Suppressor macrophage (primary cell): ENCODE results near the gene AIF1L.
"Not testable (repeated sequence)": the region's sequence is repeated elsewhere in the genome, so short reads cannot be mapped to it uniquely, and the experiment has no call there.

Experiments
- DNase-seq, 4 experiments: peaks; one replicate each; pipeline ENCODE4 v3.0.0-alpha.2; 2020 to 2022

The AIF1L gene

DNA sequence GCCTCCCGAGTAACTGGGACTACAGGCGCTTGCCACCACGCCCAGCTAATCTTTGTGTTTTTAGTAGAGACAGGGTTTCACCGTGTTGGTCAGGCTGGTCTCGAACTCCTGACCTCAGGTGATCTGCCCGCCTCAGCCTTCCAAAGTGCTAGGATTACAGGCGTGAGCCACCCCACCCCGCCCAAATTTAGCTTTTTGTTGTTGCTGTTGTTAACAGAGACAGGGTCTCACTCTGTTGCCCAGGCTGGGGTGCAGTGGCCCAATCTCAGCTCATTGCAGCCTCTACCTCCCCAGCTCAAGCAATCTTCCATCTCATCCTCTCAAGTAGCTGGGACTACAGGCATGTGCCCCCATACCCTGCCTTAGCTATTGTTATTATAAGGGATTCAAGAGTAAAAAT is 3.5 kb downstream of the AIF1L start:
- not testable (repeated sequence) for DNase-seq

DNA sequence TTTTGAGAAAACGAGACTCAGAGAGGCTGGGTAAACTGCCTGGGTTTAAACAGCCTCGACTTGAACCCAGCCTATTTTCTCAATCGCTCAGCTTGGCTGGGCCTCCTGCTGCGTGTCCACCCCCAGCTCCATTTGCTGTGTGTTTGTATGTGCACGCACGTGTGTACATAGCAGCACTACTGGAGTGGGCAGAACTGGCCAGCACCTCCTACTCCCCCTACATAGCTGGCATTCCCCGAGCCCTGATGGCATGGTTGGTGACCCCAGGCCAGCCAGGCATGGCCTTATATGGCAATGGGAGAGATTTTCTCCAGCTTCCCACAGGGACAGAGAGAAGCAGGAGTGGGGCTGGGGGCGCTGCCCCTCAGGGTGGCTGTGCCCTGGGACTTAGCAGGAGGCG is 4.1 kb downstream of the AIF1L start:
- DNase-seq: no peak

DNA sequence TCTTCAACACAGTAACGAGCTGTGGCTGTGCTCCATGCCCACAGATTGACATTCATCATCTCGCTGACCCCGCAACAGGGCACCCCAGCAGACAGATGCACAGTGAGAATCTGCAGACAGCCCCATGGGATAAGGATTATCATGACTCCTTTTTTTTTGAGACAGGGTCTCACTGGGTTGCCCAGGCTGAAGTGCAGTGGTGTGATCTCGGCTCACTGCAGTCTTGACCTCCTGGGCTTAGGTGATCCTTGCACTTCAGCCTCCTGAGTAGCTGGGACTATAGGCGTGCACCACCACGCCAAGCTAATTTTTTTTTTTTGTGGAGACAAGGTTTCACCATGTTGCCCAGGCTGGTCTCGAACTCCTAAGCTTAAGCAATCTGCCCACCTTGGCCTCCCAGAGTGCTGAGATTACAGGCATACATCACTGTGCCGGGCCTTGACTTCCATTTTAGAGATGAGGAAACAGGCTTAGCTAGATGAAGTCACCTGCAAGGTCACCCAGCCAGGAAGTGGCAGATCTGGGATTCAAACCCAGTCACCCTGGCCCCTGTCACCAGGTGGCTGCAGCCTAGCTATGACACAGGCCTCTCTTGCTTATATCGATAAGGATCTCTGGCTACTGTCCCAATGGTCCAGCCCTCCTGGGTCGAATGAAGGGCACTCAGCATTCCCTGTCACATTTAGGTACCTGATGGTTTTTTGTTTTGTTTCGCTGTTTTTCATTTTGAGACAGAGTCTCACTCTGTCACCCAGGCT is 5.1 kb downstream of the AIF1L start:
- no peak for DNase-seq

DNA sequence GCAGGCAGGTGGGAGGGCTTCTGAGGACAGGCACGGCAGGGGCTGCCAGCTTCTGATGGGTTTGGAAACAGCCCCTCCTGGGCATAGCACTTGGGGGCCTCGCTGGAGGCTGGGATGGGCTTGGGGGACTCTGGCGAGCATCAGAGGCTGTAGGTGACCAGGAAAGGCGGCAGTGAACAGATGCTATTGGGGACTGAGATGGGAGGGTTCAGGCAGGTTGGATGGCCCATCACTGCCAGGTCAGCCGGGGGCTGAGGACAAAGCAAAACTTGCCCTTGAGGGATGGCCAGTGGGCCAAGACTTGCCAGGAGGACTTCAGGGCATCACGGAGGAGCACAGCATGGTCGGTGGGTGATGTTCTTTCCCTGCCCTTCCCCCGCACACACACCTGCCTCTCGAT is 6.7 kb downstream of the AIF1L start:
- DNase-seq: no peak

DNA sequence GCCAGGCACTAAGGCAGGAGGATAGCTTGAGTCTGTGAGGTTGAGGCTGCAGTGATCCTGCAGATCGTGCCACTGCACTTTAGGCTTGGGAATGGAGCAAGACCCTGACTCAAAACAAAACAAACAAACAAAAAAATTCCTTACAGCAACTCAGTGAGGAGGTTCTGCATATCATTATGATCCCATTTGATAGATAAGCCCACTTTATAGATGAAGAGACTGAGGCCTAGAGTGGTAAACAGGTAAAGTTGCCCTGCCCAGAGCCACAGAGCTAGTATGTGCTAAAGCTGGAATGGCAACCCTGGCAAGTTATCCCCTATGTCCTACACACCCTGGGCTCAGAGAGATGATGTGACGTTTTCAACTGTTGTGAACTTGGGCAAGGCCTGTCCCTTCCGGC is 7.2 kb downstream of the AIF1L start:
- DNase-seq: no peak

DNA sequence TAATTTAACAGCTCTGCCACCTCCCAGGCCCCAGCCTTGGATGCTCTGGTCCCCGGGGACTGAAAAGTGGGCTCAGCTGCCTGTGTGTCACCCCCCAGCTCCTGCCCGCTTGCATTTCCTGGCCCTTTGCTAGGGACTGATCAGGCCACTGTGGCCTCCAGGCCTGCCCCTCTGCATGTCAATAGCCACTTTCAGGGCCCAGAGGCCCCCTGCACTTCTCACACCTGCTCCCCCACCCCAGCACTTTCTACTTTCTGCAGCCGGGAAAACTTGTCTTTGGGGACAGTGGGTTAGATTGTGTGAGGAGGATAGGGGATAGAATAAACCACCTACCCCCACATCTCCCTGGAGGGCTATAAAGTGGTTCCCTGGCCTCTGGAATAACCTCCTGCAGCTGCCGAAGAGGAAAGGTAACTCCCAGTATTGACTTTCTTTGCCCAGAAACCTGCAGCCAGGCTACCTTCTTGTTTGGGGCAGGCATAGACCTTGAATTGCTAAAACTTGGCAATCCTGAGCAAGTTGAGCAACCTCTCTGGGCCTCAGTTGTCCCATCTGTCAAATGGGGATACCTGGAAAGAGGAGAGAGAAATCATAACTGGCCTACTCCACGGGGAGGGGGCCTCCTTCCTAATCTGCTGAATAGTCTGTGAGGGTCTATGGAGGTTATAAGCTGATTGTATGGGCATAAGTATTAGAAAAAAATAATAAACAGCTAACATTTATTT is 7.8 kb downstream of the AIF1L start:
- DNase-seq: no peak

DNA sequence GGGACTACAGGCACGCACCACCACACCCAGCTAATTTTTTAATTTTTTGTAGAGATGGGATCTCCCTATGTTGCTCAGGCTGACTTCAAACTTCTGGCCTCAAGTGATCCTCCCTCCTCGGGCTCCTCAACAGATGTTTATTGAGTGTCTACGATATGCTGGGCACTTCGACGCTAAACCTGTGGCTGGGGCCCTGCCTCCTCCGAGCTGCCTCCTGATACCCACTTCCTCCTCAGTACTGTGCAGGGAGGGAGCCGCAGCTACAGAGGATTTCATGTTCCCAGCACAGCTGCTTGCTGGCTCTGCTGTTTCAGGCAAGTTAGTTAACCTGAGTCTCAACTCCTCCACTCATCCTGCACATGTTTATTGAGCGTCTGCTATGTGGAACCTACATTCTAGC is 9.6 kb downstream of the AIF1L start:
- no peak for DNase-seq

DNA sequence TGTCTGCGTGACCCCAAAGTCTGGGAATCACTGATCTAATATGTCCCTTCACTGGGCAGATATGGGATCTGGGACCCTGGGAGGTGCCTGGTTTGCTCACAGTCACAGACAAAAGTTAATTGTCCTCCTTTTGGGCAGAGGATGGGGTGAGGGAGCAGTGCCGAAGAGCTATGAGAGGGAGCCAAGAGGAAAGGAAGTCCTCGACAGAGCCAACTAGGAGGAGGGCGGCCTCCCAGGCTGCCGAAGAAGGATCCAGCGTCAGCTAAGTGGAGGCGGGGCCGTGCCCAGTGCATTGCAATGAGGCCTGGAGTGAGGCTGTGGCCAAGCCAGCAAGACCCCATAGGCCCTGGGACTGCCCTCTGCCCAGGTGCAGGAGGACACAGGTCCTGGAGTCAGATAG is 11.4 kb downstream of the AIF1L start:
- no peak for DNase-seq

DNA sequence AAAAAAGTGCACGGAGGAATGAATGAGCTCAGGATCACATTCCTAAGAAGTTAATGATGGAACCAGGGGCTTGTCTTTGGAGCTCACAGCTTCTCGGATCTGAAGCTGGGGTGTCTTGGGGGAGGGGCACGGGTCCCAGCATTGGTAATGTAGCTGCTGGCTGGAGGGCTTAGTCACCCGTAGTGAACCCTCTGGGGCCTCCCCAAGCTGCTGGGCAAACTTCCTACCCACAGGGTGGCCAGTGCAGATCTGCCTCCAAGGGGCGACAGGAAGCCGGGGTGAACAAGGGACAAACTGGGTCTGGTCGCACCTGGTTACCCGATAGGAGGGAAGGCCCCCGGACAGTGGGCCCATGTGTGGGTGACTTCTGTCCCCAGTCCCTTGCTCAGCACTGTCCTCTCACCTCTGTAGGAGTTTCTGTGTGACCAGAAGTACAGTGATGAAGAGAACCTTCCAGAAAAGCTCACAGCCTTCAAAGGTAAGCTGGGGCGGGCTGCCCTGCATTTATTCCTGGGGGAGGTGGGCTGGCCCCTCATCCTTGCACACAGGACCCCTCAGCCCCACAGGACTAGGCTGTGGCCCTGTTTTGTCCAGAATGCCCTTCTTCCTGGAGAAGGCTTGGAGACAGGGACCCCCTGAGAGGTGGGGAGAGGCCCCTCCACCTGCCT is 15.0 kb downstream of the AIF1L start:
- DNase-seq: no peak

- no peak for DNase-seq
Measured at GRCh38 chr9:131111854-131112311, 15.6 kb downstream of the AIF1L start.

DNA sequence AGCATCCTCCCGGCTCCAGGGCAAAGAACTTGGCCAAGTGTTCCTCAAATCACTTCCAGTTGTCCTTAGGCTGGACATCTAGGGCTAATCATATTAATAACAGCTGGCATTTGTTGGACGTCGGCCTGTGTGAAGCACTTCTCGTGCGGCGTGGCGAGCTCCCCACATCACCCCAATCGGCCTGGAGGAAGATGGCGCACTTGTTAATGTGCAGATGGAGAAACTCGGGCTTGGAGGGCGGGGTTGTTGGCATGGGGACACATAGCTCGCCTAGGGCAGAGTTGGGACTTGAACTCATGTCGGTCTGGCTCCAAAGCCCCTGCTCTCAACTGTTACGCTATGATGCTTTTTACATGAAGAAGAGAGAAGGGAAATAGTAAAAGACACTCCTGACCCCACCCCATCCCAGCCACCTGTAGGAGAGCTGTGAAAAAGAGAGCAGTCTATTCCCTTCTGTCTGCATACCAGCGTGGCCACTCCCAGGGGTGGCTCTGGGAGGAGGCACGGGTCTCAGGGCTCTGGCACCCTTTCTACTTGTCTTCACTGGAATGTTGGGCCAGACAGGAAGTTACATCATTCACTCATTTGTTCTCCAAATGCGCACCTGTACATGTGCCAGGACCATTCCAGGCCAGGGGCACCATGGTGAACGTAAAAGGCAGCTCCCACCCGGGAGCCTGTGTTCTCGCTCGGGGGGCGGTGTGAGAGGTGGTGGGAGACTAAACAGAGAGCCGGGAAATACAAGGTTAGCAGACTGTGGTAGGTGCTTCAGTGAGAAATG is 16.2 kb downstream of the AIF1L start:
- DNase-seq: no peak

- no peak for DNase-seq
Measured at GRCh38 chr9:131113655-131114054, 17.3 kb downstream of the AIF1L start.

DNA sequence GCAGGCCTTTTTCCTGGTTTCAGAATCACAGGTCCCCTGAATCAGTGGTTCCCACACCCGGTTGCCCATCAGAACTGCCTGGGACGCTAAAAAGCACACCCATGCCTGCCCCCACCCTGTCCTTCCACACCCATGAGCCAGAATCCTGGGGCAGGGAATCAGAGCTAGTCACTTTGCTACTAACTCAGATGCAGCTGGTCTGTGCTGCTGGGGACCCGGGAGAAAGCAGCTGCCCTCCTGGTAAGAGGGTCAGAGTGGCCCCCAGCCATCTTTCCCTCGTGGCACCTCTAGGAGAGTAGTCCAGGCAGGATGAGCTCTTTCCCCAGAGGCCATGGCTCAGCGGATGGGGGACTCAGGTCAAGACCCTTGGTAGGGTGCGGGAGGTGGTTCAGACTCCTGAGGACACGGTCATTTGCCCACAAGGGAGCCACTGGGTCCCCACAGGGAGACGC is 17.8 kb downstream of the AIF1L start:
- DNase-seq: no peak

- DNase-seq: not testable (repeated sequence)
Measured at GRCh38 chr9:131115360-131115742, 19.0 kb downstream of the AIF1L start.

DNA sequence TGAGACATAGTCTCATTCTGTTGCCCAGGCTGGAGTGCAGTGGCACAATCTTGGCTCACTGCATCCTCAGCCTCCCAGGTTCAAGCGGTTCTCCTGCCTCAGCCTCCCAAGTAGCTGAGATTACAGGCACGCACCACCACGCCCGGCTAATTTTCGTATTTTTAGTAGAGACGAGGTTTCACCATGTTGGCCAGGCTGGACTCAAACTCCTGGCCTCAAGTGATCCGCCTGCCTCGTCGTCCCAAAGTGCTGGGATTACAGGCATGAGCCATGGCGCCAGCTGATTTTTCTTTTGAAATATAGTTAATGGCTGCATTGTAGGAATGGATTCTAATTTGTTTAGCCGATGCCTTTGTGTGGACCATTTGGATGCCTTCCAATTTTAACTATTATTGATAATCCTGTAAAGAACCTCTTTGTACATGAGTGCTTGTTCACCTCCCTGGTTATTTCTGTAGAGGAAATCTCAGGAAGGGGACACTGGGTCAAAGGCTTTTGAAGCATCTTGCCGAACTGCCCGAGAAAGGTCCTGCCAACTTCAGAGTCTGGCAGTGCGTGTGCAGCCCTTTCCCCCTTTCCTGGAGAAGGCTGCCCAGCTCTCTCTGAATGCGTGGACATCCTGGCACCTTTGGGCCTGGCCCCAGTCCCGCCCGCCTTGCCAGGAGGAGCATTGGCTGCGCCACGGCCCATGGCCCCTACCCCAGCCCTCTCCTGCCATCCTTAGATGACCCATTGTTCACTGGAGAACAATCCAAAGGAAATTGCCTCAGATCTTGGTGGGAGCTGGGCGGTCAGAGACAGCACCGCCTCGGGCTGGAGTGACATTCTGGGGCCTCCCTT is 20.2 kb downstream of the AIF1L start:
- DNase-seq: no peak

DNA sequence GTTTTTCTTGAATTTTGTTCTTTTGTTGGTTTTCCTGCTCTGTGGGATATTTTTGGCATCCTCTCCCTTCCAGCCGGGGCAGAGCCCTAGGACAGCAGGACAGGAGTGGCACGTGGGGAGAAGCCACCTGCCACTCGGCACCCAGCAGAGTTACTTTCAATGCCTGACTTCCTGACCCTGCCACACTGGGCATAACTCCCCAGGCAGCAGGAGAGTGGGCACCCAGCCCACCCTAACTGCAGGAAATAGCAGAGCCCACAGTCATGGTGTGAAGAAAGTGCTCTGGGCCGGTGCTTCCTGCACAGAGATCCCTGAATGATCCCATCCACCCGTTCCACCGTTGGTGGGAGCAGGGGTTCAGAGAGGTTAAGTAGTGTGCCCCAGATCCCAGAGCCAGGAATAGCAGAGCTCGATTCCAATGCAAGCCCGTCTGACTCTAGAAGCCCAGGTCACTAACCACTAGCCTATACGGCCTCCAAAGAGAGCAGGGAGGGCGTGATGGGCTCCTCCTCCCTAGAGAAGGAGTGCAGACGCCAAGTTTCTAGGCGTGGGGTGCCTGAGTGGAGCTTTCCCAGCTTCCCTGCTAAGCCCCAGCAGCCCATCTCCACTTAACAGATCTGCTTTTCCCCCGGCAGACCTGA is 20.9 kb downstream of the AIF1L start:
- DNase-seq: no peak

- no peak for DNase-seq
Measured at GRCh38 chr9:131117762-131118145, 21.4 kb downstream of the AIF1L start.

- DNase-seq: no peak
Measured at GRCh38 chr9:131119600-131119999, 23.3 kb downstream of the AIF1L start.

DNA sequence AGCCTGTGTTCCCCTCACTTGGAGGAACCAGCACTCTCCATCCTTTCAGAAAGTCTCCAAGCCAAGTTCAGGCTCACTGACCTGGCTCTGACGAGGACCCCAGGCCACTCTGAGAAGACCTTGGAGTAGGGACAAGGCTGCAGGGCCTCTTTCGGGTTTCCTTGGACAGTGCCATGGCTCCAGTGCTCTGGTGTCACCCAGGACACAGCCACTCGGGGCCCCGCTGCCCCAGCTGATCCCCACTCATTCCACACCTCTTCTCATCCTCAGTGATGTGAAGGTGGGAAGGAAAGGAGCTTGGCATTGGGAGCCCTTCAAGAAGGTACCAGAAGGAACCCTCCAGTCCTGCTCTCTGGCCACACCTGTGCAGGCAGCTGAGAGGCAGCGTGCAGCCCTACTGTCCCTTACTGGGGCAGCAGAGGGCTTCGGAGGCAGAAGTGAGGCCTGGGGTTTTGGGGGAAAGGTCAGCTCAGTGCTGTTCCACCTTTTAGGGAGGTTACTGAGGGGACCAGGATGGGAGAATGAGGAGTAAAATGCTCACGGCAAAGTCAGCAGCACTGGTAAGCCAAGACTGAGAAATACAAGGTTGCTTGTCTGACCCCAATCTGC is 24.4 kb downstream of the AIF1L start:
- DNase-seq: no peak

DNA sequence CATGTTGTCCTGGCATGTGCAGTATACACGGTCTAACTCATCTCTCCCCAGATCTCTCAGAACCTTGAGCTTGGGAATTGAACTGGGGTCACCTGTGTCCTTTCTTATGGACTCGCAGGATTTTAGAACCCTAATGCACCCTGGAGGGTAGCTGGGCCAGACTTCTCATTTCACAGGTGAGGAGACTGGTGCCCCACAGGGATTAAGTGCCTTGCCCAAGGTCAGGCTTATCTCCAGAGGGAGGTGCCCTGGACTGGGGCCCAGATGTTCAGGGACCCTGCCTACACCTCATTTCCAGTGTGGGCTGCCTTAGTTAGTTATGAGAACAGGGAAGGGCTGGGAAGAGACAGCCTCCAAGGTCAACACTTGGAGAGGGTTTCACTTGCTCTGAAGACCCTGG is 25.0 kb downstream of the AIF1L start:
- DNase-seq: no peak

DNA sequence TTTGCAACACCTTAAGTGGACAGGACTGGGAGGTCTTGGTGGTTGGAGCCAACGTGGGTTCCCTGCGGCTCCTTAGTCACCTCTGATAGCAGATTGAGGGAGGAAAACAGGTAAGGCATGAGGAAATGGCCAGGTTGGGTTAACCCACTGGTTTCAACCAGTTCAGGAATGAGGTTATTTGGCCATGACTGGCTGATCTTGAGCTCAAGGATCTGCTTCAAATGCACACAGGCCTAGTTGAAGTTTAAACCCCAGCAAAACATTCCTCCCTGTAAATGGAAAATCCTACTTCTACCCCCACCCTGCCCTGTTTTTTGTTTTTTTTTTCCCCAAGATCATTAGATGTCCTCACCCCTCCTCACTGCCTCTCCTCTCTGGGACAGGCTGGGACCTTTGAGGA is 25.8 kb downstream of the AIF1L start:
- no peak for DNase-seq
